Anterior cingulate cortex (tissue), 58 donors: ENCODE results near the gene RAB8A.
A peak's percentile ranks its signal among the peaks of the same experiment; 100 is the strongest.
"Not testable (repeated sequence)": the region's sequence is repeated elsewhere in the genome, so short reads cannot be mapped to it uniquely, and the experiment has no call there.

Experiments
- DNase-seq, 58 donors: peaks; one replicate each; lab custom pipeline; 2025; lab: John Stamatoyannopoulos, UW

RAB8A gene

GRCh38 chr19:16167055-16167454, 55.4 kb downstream of the RAB8A start:
- no peak for DNase-seq

DNA sequence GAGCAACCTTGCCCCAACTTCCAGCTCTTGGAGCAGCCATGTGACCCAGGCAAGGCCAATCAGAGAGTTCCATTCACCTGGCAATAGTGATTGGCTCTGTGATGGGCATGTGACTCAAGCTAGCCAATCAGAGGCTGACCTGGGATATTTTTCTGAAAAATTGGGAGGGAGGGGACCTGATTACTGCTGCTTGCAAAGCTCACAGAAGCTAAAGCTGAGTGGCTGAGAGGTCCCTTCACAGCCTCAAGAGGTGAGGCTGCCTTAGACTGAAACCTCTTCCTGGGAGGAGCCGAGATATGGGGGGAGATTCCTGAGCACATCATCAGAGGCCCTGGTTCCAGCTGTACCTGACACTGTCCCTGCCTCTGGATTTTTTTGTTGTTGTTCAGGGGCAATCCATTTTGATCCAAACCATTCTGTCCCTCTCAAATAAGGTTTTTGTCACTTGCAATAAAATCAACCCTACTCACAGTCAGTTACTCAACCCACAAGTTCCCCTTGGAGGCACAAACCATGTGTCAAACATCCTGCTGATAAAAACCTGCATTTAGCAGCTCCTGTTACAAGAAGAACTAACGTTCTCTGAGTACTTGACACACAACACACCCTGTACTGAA, 56.9 kb downstream of the RAB8A start:
- DNase-seq, result peak in 1 of 58 donors; percentile 8

- DNase-seq, result no peak
Observed at GRCh38 chr19:16170134-16170533, 58.4 kb downstream of the RAB8A start.

DNA sequence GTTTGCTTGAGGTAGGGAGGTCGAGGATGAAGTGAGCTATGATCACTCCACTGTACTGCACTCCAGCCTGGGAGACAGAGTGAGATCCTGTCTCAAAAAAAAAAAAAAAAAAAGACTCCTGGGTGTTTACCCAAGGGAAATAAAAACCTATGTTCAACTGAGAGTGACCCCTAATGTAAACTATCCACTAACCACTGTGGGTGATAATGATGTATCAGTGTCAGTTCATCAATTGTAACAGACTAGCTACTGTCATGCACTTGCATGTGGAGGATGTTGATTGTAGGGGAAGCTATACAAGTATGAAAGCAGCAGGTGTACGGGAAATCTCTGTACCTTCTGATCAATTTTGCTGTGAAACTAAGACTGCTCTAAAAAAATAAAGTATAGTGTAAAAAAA, 64.3 kb downstream of the RAB8A start:
- no peak for DNase-seq

DNA sequence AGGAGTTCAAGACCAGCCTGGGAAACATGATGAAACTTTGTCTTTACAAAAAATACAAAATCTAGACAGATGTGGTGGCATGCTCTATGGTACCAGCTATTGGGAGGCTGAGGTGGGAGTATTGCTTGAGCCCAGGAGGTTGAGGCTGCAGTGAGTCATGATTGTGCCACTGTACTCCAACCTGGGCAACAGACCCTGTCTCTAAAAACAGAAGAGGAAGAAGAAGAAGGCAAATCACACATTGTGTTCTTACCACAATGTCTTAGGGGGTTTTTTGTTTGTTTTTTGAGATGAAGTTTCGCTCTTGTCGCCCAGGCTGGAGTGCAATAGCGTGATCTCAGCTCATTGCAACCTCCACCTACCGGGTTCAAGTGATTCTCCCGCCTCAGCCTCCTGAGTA, 67.2 kb downstream of the RAB8A start:
- DNase-seq, result not testable (repeated sequence)

DNA sequence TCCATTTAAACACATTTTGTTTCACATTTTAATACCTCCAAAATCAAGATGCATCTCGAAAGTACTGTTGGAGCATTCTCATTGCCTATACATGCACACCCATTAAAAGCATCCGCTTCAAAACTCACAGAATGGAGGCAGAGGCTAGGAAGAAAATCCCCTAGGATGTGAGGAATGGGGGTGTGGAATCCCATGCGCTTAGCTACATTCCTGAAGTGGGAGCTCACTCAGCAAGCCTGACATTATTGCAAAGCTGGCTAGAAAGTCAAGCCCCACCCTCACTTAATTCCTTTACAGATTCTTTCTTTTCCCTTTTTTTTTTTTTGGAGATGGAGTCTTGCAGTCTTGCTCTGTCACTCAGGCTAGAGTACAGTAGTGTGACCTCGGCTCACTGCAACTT, 68.9 kb downstream of the RAB8A start:
- no peak for DNase-seq
